Naive B cell (primary cell): ENCODE results near the gene GRID1. TPM values are rescaled to one million over a fixed set of nuclear protein-coding genes. Genes with fewer than 3 reads are reported as not detected.

Experiments
- ATAC-seq, 2 donors: fragments of 150-1000 bp; cut with Tn5 transposase; 2 replicates each; pipeline ENCODE4 v1.10.0; 2021; ENCODE audit warnings: low read depth in 2 of 2, mild to moderate bottlenecking in 2 of 2, moderate library complexity in 2 of 2
- DNase-seq: peaks from one replicate; pipeline ENCODE4 v3.0.0; 2022
- H3K27ac Mint-ChIP-seq, 6 donors: one replicate each; pipeline ENCODE4 v1.8.0; 2020 to 2022; ENCODE audit warnings: mild to moderate bottlenecking in 6 of 6, mixed read lengths in 6 of 6, moderate library complexity in 5 of 6, inconsistent platforms in 2 of 6
- H3K27me3 Mint-ChIP-seq, 3 donors: one replicate each; pipeline ENCODE4 v1.8.0; 2021 to 2022; ENCODE audit warnings: mixed read lengths in 3 of 3, mild to moderate bottlenecking in 1 of 3
- H3K36me3 Mint-ChIP-seq, 2 donors: one replicate each; pipeline ENCODE4 v1.8.0; 2020 to 2022; ENCODE audit warnings: mixed read lengths in 2 of 2, inconsistent platforms in 1 of 2, mild to moderate bottlenecking in 1 of 2
- H3K4me1 Mint-ChIP-seq, 3 donors: one replicate each; pipeline ENCODE4 v1.8.0; 2020 to 2022; ENCODE audit warnings: mixed read lengths in 3 of 3, inconsistent platforms in 1 of 3, mild to moderate bottlenecking in 1 of 3, moderate library complexity in 1 of 3
- H3K4me3 Mint-ChIP-seq, 8 donors: one replicate each; pipeline ENCODE4 v1.8.0; 2020 to 2022; ENCODE audit warnings: mild to moderate bottlenecking in 8 of 8, mixed read lengths in 8 of 8, moderate library complexity in 8 of 8, inconsistent platforms in 2 of 8
- H3K9me3 Mint-ChIP-seq, 7 donors: one replicate each; pipeline ENCODE4 v1.8.0; 2020 to 2022; ENCODE audit warnings: mixed read lengths in 7 of 7, mild to moderate bottlenecking in 5 of 7, inconsistent platforms in 2 of 7, moderate library complexity in 1 of 7
- polyA plus RNA-seq, 6 donors: library from polyadenylated mRNA; unstranded; fragments of 300-500 nt; fragmentation: Illumina TruSeq; gene quantifications; one replicate each; pipeline ENCODE4 v1.2.3, GENCODE V29; 2021; ENCODE audit warnings: low read depth in 6 of 6

Gene GRID1
- polyA plus RNA-seq, 6 donors from 2014 or later, result not detected

DNA sequence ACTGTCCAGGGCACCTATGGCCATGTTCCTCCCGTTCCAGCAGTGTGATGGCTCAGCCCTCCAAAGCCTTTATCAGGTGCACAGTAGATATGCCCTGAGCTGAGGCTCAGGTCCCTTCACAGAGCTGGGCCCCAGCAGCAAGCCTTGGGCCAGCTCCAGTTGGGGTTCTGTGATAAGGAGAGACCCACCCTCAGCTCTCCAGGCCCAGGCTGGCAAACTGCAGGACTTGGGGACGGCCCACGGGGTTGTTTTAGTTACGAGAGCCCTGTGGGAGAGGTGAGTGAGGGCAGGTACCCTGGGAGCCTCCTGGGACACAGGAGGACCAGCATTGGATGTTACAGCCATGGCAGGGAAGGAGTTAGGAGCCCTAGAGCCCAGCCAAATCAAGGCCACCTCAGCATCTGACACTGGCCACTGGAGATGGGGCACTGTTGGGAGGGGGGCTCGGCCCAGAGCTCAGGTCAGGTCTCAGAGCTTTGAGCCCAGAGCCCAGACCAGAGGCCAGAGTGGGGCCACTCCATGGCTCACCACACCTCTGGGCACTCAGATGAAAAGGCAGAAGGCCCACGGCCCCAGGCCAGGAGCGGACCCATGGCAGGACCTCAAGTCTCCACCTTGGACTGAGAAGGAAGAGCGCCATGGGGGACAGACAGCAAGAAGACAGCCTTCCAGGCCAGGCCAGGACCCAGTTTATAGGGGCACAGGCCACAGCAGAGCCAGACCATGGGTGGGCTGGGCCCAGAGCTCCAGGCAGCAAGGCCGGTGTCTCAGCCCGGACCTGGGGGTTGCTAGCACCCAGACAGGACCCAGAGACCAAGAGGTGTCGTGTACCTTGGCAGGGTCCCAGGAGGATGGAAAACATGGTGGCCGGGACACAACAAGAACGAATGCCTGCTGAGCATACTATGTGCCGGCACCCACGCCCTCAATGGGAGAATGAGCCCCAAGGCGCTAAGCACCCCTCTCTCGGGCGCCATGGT lies 12.8 kb downstream of the GRID1 start:
- no peak overlapping the region for H3K4me3 Mint-ChIP-seq
- DNase-seq, result no peak
- peaks cover 14 to 25% (median 23%) of the 10 kb centered on the region in 3 donors for H3K4me1 Mint-ChIP-seq
- H3K36me3 Mint-ChIP-seq, result peaks cover 0 to 15% of the 10 kb centered on the region in 2 donors
- ATAC-seq, result no peak
- H3K27ac Mint-ChIP-seq, result no peak overlapping the region
- H3K9me3 Mint-ChIP-seq, result peaks cover 0 to 13% (median 5%) of the 10 kb centered on the region in 7 donors
- peaks cover 23 to 76% (median 55%) of the 10 kb centered on the region in 3 donors for H3K27me3 Mint-ChIP-seq

DNA sequence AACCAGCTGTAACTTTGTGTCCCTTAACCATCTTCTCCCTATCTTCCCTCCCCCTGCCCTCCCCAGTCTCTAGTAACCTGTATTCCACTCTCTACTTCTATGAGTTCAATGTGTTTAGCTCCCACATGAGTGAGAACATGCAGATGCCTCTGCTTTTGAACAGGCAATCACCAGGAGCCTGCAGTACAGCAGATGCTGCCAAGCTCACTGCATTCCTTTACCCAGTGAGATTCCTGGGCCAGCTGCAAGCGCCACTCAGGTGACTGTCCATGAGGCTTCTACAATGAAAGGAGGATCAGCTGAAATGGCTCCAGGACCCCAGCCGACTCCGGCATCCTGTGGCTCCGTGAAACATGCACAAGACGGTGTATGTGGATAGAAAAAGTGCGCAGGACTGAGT lies 15.7 kb downstream of the GRID1 start:
- DNase-seq (no peak), ATAC-seq (no peak)
- peaks cover 15 to 58% (median 42%) of the 10 kb centered on the region in 3 donors for H3K27me3 Mint-ChIP-seq
- H3K9me3 Mint-ChIP-seq, result peaks cover 0 to 13% (median 5%) of the 10 kb centered on the region in 7 donors
- no peak overlapping the region for H3K4me3 Mint-ChIP-seq
- H3K4me1 Mint-ChIP-seq, result peaks cover 14 to 15% (median 14%) of the 10 kb centered on the region in 3 donors
- peaks cover 0 to 8% of the 10 kb centered on the region in 2 donors for H3K36me3 Mint-ChIP-seq
- no peak overlapping the region for H3K27ac Mint-ChIP-seq

GRCh38 chr10:86349940-86350630 lies 16.5 kb downstream of the GRID1 start:
- Mint-ChIP-seq H3K9me3 (peaks cover 0 to 13% (median 5%) of the 10 kb centered on the region in 7 donors), H3K4me3 (no peak overlapping the region), H3K36me3 (peaks cover 0 to 8% of the 10 kb centered on the region in 2 donors), H3K27me3 (peaks cover 12 to 55% (median 44%) of the 10 kb centered on the region in 3 donors), H3K4me1 (peaks cover 6 to 8% (median 7%) of the 10 kb centered on the region in 3 donors), H3K27ac (no peak overlapping the region)
- ATAC-seq (no peak), DNase-seq (no peak)

DNA sequence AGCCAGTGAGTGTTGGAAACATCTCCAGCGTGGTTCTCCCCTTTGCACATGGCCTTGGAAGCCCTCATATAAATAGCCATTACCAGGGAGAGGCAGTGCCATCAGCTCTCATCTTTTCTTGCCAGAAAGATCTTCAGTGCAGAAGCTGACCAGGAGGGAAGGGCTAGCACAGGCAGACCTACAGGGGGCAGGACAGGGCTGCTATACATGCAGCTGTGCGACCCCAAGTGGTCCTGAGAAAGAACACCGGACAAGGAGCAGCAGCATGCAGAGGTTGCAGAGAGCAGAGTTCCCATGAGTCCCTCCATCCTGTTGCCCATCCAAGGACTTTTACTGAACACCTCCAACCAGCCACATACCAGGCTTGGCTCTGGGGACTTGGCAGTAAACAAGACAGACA lies 17.1 kb downstream of the GRID1 start:
- ATAC-seq, result peak in 1 of 2 donors; percentile 34
- peaks cover 12 to 57% (median 50%) of the 10 kb centered on the region in 3 donors for H3K27me3 Mint-ChIP-seq

DNA sequence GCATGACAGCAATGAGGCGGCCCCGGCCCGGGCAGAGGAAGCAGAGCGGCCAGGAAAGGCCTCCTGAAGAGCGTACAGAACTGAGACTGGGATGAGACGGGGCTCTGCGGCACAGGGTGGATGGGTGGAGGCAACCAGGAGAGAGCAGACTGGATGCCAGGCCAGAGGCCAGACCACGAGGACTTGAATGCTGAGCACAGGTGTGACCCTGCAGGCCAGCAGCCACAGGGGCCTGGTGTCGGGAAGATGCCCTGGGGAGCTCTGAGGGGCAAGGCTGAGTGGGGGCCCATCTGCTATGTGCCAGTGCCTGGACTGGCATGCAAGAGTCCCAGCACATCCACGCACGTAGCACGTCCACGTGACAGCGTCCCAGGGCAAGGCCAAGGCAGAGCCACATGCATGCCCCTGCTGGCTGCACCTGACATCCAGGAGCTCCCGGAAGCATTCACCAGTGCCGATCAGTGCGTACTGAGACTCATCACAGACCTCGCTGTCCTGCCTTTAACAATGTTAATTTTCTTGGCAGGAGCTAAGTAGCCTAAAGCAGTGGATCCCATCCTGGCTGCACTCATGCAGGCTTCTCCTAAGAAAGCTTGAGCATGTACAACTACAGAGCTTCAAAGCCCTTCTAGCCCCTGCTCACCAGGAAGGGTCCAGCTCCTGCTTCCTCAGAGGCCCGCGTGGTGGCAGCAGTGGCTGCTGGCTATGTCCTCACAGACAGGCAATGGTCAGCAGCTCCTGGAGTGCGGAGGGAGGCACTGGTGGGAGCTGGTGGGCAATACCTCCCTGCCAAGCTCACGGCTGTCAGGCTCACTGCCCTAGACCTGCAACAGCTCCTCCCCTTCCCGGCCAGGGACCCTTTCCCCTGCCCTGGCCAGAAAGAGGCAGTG lies 18.0 kb downstream of the GRID1 start:
- Mint-ChIP-seq H3K9me3 (peaks cover 0 to 13% (median 5%) of the 10 kb centered on the region in 7 donors), H3K27ac (no peak overlapping the region), H3K36me3 (peaks cover 0 to 8% of the 10 kb centered on the region in 2 donors), H3K27me3 (peaks cover 12 to 58% (median 52%) of the 10 kb centered on the region in 3 donors), H3K4me1 (no peaks in the 10 kb centered on the region), H3K4me3 (no peak overlapping the region)
- DNase-seq (no peak), ATAC-seq (no peak)

More for the DNA sequence above, 17.1 kb downstream of the GRID1 start:
- Mint-ChIP-seq H3K4me3 (no peak overlapping the region), H3K27ac (no peak overlapping the region), H3K4me1 (peaks cover 0 to 2% (median under 1%) of the 10 kb centered on the region in 3 donors), H3K9me3 (peaks cover 0 to 13% (median 5%) of the 10 kb centered on the region in 7 donors), H3K36me3 (peaks cover 0 to 8% of the 10 kb centered on the region in 2 donors)
- no peak for DNase-seq

DNA sequence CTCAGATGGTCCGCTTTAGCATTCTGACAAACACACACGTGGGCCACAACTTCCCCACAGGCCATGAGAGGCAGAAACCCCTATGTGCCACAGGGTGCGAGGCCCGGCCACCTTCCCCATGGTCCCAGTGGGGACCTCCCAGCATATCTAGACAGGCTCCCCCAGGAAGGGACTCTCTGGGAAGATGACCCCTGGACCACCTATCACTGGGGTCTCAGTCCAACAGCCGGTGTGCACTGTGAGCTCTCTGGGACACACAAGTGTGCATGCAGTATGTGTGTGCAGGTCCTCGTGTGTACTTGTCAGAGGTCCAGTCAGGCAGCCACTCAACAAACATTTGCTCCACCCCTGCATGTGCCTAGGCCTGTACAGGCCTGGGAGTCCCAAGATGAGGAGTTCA lies 18.7 kb downstream of the GRID1 start:
- H3K36me3 Mint-ChIP-seq, result peaks cover 0 to 8% of the 10 kb centered on the region in 2 donors
- H3K4me1 Mint-ChIP-seq, result no peaks in the 10 kb centered on the region
- ATAC-seq (no peak), DNase-seq (no peak)
- H3K27ac Mint-ChIP-seq, result peak overlapping the region in 1 of 6 donors; percentile 29
- H3K9me3 Mint-ChIP-seq, result peaks cover 0 to 13% (median 5%) of the 10 kb centered on the region in 7 donors
- peaks cover 12 to 57% (median 52%) of the 10 kb centered on the region in 3 donors for H3K27me3 Mint-ChIP-seq
- H3K4me3 Mint-ChIP-seq, result peak overlapping the region in 1 of 8 donors; percentile 3

GRCh38 chr10:86346799-86347665 lies 19.6 kb downstream of the GRID1 start:
- H3K27me3 Mint-ChIP-seq, result peaks cover 12 to 49% (median 45%) of the 10 kb centered on the region in 3 donors
- H3K4me3 Mint-ChIP-seq, result no peak overlapping the region
- H3K27ac Mint-ChIP-seq, result no peak overlapping the region
- no peak for ATAC-seq
- H3K36me3 Mint-ChIP-seq, result no peaks in the 10 kb centered on the region
- H3K9me3 Mint-ChIP-seq, result peaks cover 0 to 5% (median 0%) of the 10 kb centered on the region in 7 donors
- DNase-seq, result no peak
- H3K4me1 Mint-ChIP-seq, result no peaks in the 10 kb centered on the region

GRCh38 chr10:86345859-86346798 lies 20.5 kb downstream of the GRID1 start:
- ATAC-seq (no peak), DNase-seq (no peak)
- Mint-ChIP-seq H3K4me1 (no peaks in the 10 kb centered on the region), H3K27me3 (peaks cover 4 to 43% (median 40%) of the 10 kb centered on the region in 3 donors), H3K36me3 (no peaks in the 10 kb centered on the region), H3K4me3 (no peak overlapping the region), H3K27ac (no peak overlapping the region), H3K9me3 (no peaks in the 10 kb centered on the region)

DNA sequence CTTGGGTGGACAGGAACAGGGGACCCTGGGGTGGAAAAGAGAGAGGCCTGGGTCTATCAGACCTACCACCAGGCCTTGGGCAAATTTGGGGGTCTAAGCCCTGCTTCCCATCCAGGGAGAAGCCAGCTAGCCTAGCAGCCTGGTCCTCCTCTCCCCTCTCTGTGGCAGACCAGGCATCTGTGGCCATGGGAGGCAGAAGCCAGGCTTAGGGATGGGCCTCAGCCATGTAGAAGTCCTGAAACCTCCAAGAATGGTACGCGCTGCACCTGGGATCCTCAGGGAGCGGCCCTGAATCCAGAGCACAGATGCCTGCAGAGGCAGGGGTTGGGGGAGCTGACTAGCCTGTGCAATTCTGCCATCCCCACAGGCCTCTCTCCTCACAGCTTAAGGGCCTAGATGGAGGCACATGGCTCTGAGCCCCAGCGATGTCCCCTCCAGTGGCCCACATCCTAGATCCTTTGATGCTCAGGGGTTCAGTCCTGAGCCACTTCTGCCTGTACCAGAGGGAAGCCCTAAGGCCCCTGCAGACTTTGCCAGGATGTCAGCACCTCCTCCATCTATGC lies 21.2 kb downstream of the GRID1 start:
- Mint-ChIP-seq H3K36me3 (no peaks in the 10 kb centered on the region), H3K27ac (no peak overlapping the region), H3K4me3 (no peak overlapping the region), H3K9me3 (no peaks in the 10 kb centered on the region), H3K4me1 (peaks cover 0 to 3% (median 3%) of the 10 kb centered on the region in 3 donors), H3K27me3 (peaks cover 0 to 46% (median 38%) of the 10 kb centered on the region in 3 donors)
- DNase-seq, result no peak
- no peak for ATAC-seq

DNA sequence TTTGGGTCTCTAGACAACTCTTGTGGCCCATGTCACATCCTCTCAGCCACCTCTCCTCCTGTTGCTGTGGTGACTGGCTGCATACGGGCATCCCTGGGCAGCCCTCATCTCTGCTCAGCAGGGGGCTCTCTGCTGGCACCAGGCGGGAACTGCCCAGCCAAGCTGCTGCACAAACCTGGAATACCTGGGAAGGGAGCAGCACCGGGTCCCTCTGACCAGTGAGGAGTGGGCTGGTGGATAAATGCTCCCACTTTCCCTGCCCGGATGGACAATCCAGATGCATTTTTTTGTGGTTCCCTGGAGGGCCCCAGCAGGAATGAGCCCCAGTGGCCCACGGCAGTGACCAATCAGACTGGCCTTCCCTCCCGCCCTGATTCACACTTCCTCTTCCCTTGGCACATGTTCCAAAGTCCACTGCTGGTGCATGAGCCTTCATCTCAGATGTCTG lies 21.9 kb downstream of the GRID1 start:
- Mint-ChIP-seq H3K4me1 (peaks cover 0 to 7% (median 5%) of the 10 kb centered on the region in 3 donors), H3K36me3 (no peaks in the 10 kb centered on the region), H3K9me3 (no peaks in the 10 kb centered on the region), H3K27ac (no peak overlapping the region), H3K27me3 (peaks cover 0 to 46% (median 38%) of the 10 kb centered on the region in 3 donors), H3K4me3 (no peak overlapping the region)
- DNase-seq, result no peak
- ATAC-seq, result no peak

- peaks cover 0 to 46% (median 38%) of the 10 kb centered on the region in 3 donors for H3K27me3 Mint-ChIP-seq
- H3K4me1 Mint-ChIP-seq, result peaks cover 0 to 7% (median 5%) of the 10 kb centered on the region in 3 donors
- no peak for ATAC-seq
- H3K4me3 Mint-ChIP-seq, result no peak overlapping the region
- H3K9me3 Mint-ChIP-seq, result no peaks in the 10 kb centered on the region
- no peak overlapping the region for H3K27ac Mint-ChIP-seq
- no peak for DNase-seq
- no peaks in the 10 kb centered on the region for H3K36me3 Mint-ChIP-seq
These were observed 22.3 kb downstream of the GRID1 start for GRCh38 chr10:86344281-86344680.
